Epithelial cell of proximal tubule (primary cell): ENCODE results near the gene CDH13. TPM values are rescaled to one million over a fixed set of nuclear protein-coding genes. Genes with fewer than 3 reads are reported as not detected.

Source experiments
- DNase-seq: peaks from one replicate; pipeline ENCODE4 v3.0.0-alpha.2; 2011; ENCODE audit warnings: low read depth
- H3K4me3 ChIP-seq: 2 replicates; pipeline ENCODE4 v1.5.1; 2011; ENCODE audit warnings: low read depth, mild to moderate bottlenecking, low read length
- total RNA-seq: library from RNA; depleted of rRNA; stranded (reverse); fragments of >200 nt; gene quantifications from 2 replicates; pipeline ENCODE4 v1.2.3, GENCODE V29; 2015
- TF ChIP-seq, protein P1 (sequence below): conservative IDR thresholded peaks from 2 replicates; pipeline ENCODE4 v1.5.1; 2012; ENCODE audit warnings: low read depth, mild to moderate bottlenecking, low read length

The CDH13 gene
- total RNA-seq, 1 donor from 2014 or later, result 85.4 TPM

GRCh38 chr16:83389751-83390150, 763.0 kb downstream of the CDH13 start:
- no peak overlapping the region for H3K4me3 ChIP-seq
- TF ChIP-seq, protein P1, sequence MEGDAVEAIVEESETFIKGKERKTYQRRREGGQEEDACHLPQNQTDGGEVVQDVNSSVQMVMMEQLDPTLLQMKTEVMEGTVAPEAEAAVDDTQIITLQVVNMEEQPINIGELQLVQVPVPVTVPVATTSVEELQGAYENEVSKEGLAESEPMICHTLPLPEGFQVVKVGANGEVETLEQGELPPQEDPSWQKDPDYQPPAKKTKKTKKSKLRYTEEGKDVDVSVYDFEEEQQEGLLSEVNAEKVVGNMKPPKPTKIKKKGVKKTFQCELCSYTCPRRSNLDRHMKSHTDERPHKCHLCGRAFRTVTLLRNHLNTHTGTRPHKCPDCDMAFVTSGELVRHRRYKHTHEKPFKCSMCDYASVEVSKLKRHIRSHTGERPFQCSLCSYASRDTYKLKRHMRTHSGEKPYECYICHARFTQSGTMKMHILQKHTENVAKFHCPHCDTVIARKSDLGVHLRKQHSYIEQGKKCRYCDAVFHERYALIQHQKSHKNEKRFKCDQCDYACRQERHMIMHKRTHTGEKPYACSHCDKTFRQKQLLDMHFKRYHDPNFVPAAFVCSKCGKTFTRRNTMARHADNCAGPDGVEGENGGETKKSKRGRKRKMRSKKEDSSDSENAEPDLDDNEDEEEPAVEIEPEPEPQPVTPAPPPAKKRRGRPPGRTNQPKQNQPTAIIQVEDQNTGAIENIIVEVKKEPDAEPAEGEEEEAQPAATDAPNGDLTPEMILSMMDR, result no peak
- DNase-seq, result no peak

DNA sequence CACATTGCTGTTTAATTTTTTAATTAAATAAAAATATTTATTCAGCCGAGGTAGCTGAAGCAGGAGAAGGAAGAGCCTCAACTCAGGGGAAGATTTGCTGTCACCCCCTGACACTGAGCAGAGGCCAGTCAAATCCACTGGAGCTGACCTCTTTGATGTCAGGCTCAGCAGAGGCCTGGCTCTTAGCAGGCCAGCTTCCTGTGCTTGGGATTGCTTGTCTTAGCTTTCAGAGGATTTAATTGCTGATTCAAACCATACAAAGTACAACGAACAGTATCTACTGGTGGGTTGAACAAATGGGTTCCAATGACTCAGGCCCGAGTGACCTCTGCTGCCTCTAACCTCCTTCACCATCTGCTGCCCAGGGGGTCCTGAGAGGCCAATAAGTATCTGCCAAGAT, 764.0 kb downstream of the CDH13 start:
- TF ChIP-seq, protein P1, result no peak
- H3K4me3 ChIP-seq, result no peak overlapping the region
- DNase-seq, result no peak

DNA sequence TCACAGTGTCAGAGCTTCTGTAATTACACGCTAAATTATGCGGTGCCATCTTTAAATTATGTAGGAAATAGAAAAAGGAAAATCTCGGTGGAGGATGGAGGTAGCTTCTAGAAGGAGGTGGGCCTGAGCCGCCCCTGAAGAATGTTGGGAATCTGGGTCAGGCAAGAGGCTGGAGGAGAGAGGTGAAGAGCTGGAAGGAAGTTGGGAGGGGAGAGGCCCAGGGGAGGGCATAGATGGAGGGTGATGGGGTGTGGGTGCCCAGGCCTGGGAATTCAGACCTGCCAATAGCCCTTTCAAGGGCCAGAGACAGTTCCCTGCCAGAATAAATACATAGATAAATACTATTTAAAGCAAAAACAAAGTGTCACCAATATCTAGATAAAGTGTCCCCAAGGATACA, 766.0 kb downstream of the CDH13 start:
- TF ChIP-seq, protein P1, result no peak
- DNase-seq, result no peak
- H3K4me3 ChIP-seq, result no peak overlapping the region

DNA sequence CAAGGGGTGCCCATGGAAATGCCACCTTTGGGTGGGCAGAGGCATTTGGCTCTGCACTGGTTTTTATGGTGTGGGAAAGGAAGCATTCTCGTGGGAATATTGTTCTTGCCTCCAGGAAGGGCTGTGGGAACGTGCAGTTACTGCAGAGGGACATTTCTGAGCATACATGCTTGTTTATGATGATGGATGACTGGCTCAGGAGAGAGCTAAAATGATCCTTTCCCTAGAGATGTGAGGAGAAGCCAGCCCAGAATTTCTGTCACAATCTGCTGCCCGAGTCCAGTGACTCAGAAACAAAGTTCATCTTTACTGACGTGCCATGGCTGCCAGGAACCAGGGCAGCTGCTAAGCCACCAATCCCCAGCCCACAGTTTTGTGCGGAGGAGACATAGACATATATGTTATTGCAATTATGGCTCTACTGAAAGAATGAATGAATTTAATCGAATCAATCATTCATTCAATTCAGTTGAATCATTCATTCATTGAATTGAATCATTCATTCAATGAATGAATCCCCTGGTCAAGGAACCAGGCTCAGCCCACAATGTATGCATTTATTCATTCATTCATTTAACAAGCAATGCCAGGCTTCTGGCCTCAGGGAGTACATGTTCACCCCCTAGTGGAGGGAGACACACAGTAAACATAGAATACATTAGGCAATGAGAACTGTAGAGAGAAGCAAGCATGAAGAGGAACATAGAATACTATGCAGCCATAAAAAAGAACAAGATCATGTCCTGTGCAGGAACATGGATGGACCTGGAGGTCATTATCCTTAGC, 766.6 kb downstream of the CDH13 start:
- no peak overlapping the region for H3K4me3 ChIP-seq
- TF ChIP-seq, protein P1, result peak; percentile 35
- no peak for DNase-seq

- DNase-seq, result no peak
- TF ChIP-seq, protein P1, result no peak
Measured at GRCh38 chr16:83397601-83398291, 771.0 kb downstream of the CDH13 start.

GRCh38 chr16:83400234-83400633, 773.5 kb downstream of the CDH13 start:
- H3K4me3 ChIP-seq, result no peak overlapping the region
- no peak for DNase-seq
- TF ChIP-seq, protein P1, result peak; percentile 43

More at GRCh38 chr16:83397601-83398291, 771.0 kb downstream of the CDH13 start:
- no peak overlapping the region for H3K4me3 ChIP-seq
